ENCODE data around the gene PCDHA10. TPM values are rescaled to one million over a fixed set of nuclear protein-coding genes. Genes with fewer than 3 reads are reported as not detected.
A peak's percentile ranks its signal among the peaks of the same experiment; 100 is the strongest.
"Not testable (repeated sequence)": the region's sequence is repeated elsewhere in the genome, so short reads cannot be mapped to it uniquely, and the experiment has no call there.

The PCDHA10 gene
- total RNA-seq, 6 experiments from 2014 or later, result 0.05 to 0.07 (median 0.06) TPM; not detected in 3

DNA sequence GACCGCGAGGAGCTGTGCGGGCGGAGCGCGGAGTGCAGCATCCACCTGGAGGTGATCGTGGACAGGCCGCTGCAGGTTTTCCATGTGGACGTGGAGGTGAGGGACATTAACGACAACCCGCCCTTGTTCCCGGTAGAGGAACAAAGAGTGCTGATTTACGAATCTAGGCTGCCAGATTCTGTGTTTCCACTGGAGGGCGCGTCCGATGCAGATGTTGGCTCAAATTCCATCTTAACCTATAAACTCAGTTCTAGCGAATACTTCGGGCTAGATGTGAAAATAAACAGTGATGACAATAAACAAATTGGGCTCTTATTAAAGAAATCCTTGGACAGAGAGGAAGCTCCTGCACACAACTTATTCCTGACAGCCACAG is 27.3 kb upstream of the PCDHA10 start:
- Histone ChIP-seq H3K9me3 (peaks cover 0 to 2% (median 0%) of the 10 kb centered on the region in 4 donors), H3K27ac (no peak overlapping the region), H3K4me3 (no peak overlapping the region), H3K27me3 (peaks cover 0 to 10% of the 10 kb centered on the region in 2 donors), H3K36me3 (no peaks in the 10 kb centered on the region), H3K4me1 (no peaks in the 10 kb centered on the region)
- DNase-seq (no peak), ATAC-seq (no peak)
- intact Hi-C loops (cut with DNase I), result no loop called here
- TF ChIP-seq, protein P1, sequence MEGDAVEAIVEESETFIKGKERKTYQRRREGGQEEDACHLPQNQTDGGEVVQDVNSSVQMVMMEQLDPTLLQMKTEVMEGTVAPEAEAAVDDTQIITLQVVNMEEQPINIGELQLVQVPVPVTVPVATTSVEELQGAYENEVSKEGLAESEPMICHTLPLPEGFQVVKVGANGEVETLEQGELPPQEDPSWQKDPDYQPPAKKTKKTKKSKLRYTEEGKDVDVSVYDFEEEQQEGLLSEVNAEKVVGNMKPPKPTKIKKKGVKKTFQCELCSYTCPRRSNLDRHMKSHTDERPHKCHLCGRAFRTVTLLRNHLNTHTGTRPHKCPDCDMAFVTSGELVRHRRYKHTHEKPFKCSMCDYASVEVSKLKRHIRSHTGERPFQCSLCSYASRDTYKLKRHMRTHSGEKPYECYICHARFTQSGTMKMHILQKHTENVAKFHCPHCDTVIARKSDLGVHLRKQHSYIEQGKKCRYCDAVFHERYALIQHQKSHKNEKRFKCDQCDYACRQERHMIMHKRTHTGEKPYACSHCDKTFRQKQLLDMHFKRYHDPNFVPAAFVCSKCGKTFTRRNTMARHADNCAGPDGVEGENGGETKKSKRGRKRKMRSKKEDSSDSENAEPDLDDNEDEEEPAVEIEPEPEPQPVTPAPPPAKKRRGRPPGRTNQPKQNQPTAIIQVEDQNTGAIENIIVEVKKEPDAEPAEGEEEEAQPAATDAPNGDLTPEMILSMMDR (IDR thresholded peaks at IDR 0.05), result no peak
- TF ChIP-seq POLR2A (IDR thresholded peaks at IDR 0.05), result no peak
- 31% methylated on average over 16 of the region's 18 CpGs for WGBS (ENCODE audit: insufficient coverage, low coverage, low lambda C conversion rate, missing lambda C conversion rate)

- H3K4me1 ChIP-seq; intact Hi-C loops (cut with DNase I); DNase-seq; H3K27ac ChIP-seq; H3K9me3 ChIP-seq; H3K36me3 ChIP-seq; ATAC-seq; H3K4me3 ChIP-seq: not testable (repeated sequence)
- 61% methylated on average over 12 of the region's 106 CpGs for WGBS (ENCODE audit: insufficient coverage, low coverage, low lambda C conversion rate, missing lambda C conversion rate)
- H3K27me3 ChIP-seq, result peaks cover 0 to 10% of the 10 kb centered on the region in 2 donors
These were observed 25.9 kb upstream of the PCDHA10 start for GRCh38 chr5:140829511-140830501.

- no peaks in the 10 kb centered on the region for H3K36me3 ChIP-seq
- TF ChIP-seq, protein P1 (IDR thresholded peaks at IDR 0.05), result peak in 1 of 4 donors; percentile 20
- no peak for TF ChIP-seq POLR2A (IDR thresholded peaks at IDR 0.05)
- intact Hi-C loops (cut with DNase I), result no loop called here
- H3K27ac ChIP-seq, result no peak within 1 kb of the TSS
- WGBS (ENCODE audit: insufficient coverage, low coverage, low lambda C conversion rate, missing lambda C conversion rate), result 6% methylated on average over 8 of the region's 8 CpGs
- no peak within 1 kb of the TSS for H3K4me3 ChIP-seq
- peaks cover 0 to 3% of the 10 kb centered on the region in 2 donors for H3K27me3 ChIP-seq
- H3K9me3 ChIP-seq, result no peaks in the 10 kb centered on the region
- no peaks in the 10 kb centered on the region for H3K4me1 ChIP-seq
- ATAC-seq (no peak), DNase-seq (no peak)
These were observed 21.7 kb upstream of the PCDHA10 start, which contains the start of gene PCDHA7 for GRCh38 chr5:140833993-140834392. PCDHA7 (plus strand) TSS chr5:140834269; CDS start chr5:140834384, 115 bp downstream.

GRCh38 chr5:140834439-140835008 is 21.2 kb upstream of the PCDHA10 start:
- intact Hi-C loops (cut with DNase I); H3K36me3 ChIP-seq; H3K9me3 ChIP-seq; H3K27me3 ChIP-seq; ATAC-seq; H3K4me1 ChIP-seq; H3K4me3 ChIP-seq; DNase-seq; H3K27ac ChIP-seq: not testable (repeated sequence)
- 11% methylated on average over 9 of the region's 38 CpGs for WGBS (ENCODE audit: insufficient coverage, low coverage, low lambda C conversion rate, missing lambda C conversion rate)

DNA sequence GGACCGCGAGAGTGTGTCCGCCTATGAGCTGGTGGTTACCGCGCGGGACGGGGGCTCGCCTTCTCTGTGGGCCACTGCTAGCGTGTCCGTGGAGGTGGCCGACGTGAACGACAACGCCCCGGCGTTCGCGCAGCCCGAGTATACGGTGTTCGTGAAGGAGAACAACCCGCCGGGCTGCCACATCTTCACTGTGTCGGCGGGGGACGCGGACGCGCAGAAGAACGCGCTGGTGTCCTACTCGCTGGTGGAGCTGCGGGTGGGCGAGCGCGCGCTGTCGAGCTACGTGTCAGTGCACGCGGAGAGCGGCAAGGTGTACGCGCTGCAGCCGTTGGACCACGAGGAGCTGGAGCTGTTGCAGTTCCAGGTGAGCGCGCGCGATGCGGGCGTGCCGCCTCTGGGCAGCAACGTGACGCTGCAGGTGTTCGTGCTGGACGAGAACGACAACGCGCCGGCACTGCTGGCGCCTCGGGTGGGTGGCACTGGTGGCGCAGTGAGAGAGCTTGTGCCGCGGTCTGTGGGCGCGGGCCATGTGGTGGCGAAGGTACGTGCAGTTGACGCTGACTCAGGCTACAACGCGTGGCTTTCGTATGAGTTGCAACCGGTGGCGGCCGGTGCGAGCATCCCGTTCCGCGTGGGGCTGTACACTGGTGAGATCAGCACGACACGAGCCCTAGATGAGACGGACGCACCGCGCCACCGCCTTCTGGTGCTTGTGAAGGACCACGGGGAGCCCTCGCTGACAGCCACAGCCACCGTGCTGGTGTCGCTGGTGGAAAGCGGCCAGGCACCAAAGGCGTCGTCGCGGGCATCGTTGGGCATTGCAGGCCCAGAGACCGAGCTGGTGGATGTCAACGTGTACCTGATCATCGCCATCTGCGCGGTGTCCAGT is 19.8 kb upstream of the PCDHA10 start:
- 27% methylated on average over 5 of the region's 103 CpGs for WGBS (ENCODE audit: insufficient coverage, low coverage, low lambda C conversion rate, missing lambda C conversion rate)
- TF ChIP-seq POLR2A (IDR thresholded peaks at IDR 0.05), result no peak
- TF ChIP-seq, protein P1 (IDR thresholded peaks at IDR 0.05), result no peak
- H3K4me3 ChIP-seq, result no peak overlapping the region
- peaks cover 0 to 2% of the 10 kb centered on the region in 2 donors for H3K27me3 ChIP-seq
- no peak for ATAC-seq
- H3K9me3 ChIP-seq, result no peaks in the 10 kb centered on the region
- intact Hi-C loops (cut with DNase I), result no loop called here
- H3K27ac ChIP-seq, result no peak overlapping the region
- no peaks in the 10 kb centered on the region for H3K4me1 ChIP-seq
- DNase-seq, result no peak
- H3K36me3 ChIP-seq, result no peaks in the 10 kb centered on the region

Data from right lobe of liver (tissue), 6 donors.